Measurements from ENCODE around the gene DLD.

DNA sequence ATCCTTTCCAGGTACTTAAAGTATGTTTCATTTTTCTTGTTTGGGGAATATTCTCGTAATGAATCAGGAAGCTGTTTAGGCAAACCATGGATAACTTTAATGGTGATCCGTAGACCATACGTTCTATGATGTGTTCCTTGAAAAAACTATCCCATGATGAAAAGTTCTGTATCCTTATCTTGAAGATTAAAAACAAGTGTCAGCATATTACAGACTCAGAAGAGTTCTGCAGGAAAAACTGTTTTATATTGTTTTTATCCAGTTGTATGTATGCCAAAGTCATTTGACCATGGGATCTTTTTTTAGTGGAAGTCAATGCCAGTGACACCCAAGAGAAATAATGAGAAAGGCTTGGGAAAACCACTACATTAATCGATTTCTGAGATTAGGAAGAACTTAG, 52.0 kb downstream of the DLD start:
- TF ChIP-seq TCF4 (CRISPR knock-in tag; IDR thresholded peaks at IDR 0.05; ENCODE audit: borderline replicate concordance) (no peak), RARB (CRISPR knock-in tag; IDR thresholded peaks at IDR 0.05) (no peak), TOX (CRISPR knock-in tag; IDR thresholded peaks at IDR 0.05; ENCODE audit: borderline replicate concordance) (no peak), ZFP30 (CRISPR knock-in tag; IDR thresholded peaks at IDR 0.05) (no peak), TSHZ2 (CRISPR knock-in tag; IDR thresholded peaks at IDR 0.05) (no peak), ESRRG (CRISPR knock-in tag; IDR thresholded peaks at IDR 0.05) (no peak), BACH2 (CRISPR knock-in tag; IDR thresholded peaks at IDR 0.05; ENCODE audit: borderline replicate concordance) (no peak), ISL1 (CRISPR knock-in tag; IDR thresholded peaks at IDR 0.05) (no peak), PATZ1 (CRISPR knock-in tag; IDR thresholded peaks at IDR 0.05; ENCODE audit: borderline replicate concordance) (no peak), OSR1 (CRISPR knock-in tag; IDR thresholded peaks at IDR 0.05) (no peak), GLIS3 (CRISPR knock-in tag; IDR thresholded peaks at IDR 0.05) (no peak), SNAI2 (CRISPR knock-in tag; IDR thresholded peaks at IDR 0.05) (no peak), ZFP3 (CRISPR knock-in tag; IDR thresholded peaks at IDR 0.05) (no peak)
- TF ChIP-seq, protein P1, sequence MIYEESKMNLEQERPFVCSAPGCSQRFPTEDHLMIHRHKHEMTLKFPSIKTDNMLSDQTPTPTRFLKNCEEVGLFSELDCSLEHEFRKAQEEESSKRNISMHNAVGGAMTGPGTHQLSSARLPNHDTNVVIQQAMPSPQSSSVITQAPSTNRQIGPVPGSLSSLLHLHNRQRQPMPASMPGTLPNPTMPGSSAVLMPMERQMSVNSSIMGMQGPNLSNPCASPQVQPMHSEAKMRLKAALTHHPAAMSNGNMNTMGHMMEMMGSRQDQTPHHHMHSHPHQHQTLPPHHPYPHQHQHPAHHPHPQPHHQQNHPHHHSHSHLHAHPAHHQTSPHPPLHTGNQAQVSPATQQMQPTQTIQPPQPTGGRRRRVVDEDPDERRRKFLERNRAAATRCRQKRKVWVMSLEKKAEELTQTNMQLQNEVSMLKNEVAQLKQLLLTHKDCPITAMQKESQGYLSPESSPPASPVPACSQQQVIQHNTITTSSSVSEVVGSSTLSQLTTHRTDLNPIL (CRISPR knock-in tag; IDR thresholded peaks at IDR 0.05; ENCODE audit: low read depth), result no peak
